HS-5 (cell line): Measurements from ENCODE around the gene KCNG2.

Experiments used
- DNase-seq: peaks from one replicate; pipeline ENCODE4 v3.0.0-alpha.2; 2012; ENCODE audit warnings: low read depth

KCNG2 gene

DNA sequence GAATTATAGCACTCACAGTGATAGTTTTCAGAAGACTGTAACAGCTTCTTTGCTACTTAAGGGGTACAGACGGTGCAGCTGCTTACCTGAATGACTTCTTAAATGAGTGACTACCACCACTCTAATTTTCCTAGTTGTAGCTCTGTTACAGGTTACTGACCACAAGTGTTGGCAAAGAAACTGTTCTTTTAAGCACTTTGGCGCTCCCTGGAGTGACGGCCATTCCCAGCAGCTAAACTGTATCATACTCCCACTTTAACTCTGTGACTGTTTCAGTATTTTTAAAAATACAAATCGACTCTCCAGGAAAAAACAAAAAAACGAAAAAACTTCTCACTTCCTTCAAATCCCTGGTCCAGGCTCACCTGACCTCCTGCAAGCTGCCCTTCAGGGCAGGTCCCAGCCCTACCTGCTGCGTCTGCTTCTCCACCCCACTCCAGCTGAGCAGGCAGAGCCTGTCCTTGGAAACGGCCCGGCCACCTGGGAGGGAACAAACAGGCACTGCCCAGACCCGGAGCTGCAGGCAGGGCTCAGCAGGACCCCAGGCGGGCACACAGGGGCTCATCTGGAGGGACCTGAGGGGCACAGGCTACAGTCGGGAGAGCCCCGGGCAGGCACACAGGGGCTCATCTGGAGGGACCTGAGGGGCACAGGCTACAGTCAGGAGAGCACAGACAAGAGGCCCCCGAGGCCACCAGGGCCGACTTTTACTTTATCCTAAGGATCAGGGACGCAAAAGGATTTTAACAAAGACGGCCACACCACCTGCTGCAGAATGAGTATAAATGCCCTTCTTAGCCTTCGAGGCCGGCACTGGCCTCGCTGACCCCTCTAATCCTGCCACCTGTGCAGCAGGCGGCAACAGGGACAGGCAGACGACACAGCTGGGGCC, 129.2 kb downstream of the KCNG2 start:
- no peak for DNase-seq

DNA sequence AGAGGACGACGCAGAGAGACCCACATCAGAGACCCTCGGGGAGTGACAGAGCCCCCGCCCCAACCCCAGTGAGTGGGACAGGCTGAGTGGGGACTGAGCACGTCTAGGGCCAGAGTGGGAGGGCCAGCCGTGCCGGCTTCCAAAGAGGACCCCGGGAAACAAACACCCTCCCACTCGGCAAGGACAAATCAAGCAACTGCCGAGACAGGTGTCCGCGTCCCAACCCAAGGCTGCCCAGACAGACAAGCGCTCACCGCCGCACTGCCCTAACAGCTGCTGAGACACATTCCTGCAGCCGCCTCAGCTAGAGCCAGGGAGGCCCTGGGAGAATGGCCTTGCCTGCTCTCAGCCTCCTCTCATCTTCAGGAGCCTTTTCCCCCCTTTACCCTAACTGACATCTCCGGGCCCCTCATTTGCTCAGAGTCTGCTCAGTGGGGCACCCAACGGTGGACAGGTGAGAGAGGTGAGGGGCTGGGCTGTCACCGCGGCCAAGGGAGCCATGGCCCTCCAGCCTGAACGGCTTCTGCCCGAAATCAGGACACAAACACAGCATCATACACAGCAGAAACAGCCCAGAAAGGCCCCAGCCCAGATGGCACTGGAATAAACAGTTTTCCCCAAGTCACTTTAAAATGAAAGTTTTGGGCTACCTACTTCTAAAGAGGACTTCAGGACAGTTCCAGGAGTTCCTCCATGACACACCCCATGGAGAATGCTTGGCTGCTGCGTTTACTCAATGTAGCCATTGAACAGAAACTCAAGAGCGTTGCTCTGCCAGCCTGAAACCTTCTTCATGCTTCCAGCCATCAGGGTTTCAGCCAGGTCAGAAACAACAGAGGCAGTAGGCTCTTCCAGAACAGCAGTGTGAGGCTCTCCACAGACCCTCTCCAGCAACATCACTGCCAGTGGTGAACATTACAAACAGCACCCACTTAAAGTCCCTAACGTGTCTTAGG, 130.1 kb downstream of the KCNG2 start:
- DNase-seq, result no peak

DNA sequence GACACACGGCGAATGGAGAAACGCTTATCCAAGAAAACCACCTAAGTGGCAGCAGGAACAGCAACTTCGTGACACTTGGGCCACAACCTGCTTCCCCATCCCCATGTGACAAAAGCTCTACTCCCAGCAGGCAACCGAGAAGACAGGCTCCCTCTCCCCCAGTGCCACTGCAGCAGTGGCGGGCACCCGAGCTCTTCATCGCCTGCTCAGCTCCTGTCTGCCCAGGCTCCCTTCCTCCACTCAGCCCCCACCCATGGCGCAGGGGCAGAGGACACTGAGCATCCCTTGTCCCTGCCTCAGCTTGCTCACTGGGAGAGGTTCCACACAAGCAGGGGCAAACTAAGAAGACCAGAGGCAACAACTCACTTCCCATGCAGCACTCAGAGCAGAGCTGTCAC, 130.8 kb downstream of the KCNG2 start:
- no peak for DNase-seq

DNA sequence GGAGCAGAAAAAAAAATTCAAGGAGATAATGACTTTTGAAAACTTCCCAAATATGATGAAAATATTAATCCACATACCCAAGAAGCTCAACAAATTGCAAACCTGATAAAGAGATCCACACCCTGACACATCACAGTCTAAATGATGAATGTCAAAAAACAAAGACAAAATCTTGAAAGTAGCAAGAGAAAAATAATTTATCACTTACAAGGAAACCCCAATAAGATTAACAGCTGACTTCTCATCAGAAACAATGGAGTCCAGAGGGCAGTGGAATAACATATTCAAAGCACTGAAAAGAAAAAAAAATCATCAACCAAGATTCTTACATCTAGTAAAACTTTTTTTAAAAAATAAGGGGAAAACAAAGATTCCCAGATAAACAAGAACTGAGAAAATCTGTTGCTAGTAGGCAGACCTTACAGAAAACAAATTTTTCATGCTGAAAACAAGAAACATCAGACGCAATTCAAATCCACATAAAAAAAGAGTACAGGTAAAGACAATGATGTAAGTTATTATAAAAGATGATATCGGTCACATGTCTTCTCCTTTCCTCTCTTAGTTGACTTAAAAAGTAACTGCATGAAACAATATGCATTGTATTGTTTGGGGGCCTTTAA, 132.4 kb downstream of the KCNG2 start:
- no peak for DNase-seq

DNA sequence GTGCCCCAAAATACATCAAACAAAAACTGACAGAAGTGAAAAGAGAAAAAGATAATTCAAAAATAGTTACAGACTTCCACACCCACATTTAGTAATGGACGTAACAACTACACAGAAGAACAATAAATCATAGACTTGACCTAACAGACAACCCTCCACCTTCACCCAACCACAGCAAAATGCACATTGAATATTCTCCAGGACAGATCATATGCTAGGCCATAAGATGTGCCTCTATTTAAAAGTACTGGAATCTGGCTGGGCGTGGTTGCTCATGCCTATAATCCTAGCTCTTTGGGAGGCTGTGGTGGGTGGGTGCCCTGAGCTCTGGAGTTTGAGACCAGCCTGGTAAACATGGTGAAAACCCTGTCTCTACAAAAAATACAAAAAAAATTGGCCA, 133.7 kb downstream of the KCNG2 start:
- no peak for DNase-seq

DNA sequence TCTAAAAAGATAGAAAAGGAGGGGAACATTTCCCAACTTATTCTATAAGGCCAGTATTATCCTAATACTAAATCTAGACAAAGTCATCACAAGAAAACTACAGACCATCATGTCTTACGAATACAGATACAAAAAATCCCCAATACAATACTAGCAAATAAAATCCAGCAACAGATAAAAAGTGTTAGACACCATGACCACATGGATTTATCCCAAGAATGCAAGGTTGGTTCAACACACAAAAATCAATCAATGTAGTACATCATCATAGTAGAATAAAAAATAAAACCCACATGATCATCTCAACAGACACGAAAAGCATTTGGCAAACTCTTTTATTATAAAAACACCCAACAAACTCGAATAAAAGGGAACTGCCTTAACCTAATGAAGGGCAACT, 135.2 kb downstream of the KCNG2 start:
- no peak for DNase-seq

DNA sequence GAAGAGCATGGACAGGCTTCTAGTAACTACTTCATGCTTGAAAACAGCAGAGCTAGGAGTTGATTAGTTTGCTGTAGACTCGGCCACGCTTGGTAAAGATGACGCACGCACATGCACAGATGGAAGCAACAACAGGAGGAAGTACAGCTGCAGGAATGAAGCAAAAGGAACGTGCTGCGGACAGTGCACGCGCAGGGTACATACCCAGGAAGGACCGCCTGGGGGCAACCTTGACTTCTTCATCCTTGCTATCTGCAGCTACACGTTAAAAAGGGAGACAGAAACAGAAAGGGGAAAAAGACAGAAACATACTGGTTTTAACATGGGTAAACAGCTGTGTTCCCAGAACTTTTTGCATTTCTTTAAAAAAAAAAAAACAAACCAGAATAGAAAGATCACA, 136.0 kb downstream of the KCNG2 start:
- no peak for DNase-seq

DNA sequence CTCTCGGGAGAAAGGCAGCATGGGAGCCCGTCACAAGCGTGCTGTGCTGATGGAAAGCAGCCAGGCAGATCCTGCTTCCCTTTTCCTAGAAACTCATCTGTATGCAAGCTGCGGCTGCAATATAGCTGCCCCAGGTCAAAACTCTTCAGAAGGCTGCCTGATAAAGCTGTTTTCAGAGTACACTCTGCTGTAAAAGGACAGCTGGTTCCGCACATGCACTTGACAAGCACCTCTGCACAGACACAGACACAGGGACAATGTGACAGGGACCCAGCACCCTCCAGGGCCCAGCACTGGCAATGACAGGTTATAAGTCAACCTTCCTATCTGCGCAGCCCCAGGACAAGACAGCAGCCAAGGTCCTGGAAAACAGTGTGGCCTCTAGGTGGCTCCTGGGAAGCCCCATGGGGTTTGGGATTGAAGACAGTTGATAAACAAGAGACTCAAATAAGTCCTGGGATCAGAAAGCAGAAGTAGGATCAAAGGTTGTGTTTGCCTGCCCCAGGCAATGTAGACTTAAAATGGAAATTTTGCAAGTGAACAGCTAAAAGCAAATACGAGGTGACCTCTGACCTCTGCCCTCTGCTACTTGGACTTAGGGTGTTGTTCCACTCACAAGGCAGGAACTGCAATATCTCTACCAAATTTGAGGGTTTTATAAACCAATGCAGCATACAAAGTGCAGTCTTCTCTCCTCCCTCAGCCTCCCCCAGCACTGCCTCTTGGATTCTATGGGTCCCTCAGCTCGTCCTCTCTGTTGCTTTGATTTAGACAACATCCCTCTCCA, 136.8 kb downstream of the KCNG2 start:
- no peak for DNase-seq

DNA sequence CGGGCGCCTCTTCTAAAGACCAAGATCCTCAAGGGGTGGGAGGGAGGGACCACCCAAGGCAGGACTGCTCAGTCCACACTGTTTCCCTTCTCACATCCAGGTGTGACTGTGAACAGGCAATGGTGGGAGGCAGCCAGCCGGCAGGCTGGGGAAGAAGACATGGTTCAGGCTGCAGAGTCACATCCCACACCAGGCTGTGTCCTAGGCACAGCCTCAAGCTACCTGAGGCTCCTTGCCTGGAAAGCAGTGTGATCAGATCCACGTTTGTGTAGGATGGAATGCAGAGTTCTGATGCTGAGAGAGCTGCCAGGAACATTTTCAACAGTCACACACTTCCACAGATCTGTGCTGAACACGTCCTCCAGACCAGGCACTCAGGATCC, 137.4 kb downstream of the KCNG2 start:
- no peak for DNase-seq

DNA sequence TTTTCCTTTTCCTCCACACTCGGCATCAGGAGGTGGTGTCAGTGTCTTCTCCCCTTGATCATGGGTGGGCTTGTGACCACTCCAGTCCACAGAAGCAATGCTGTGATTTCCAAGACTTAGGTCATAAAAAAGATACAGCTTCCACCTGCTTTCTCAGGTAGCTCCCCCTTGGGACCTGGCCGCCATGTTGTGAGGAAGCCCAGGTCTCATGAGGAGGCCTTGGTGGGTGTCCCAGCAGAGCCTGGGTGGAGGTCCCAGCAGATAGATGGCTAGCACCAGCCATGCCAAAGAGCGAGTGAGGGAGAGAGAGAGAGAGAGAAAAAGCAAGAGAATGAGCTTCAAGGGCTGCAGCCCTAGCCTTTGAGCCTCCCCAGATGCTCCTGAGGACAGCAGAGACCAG, 137.8 kb downstream of the KCNG2 start:
- no peak for DNase-seq

DNA sequence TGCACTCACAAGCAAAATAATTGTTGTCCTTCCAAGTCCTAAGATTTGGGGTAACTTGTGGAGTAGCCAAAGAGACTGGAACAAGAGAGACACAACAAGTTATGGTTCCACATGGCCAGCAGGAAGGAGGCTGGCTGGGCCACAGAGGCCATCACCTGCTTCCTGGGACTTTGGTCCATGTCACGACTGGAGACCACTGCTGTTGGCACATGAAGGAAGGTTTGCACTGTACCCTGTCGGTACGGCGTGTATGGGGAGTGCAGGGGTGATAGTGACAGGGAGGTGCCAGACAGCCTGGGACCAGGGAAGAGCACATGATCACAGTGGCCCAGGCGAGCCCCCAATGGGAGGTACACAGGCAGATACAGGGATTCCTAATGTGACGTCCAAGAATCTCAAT, 138.2 kb downstream of the KCNG2 start:
- DNase-seq, result no peak

DNA sequence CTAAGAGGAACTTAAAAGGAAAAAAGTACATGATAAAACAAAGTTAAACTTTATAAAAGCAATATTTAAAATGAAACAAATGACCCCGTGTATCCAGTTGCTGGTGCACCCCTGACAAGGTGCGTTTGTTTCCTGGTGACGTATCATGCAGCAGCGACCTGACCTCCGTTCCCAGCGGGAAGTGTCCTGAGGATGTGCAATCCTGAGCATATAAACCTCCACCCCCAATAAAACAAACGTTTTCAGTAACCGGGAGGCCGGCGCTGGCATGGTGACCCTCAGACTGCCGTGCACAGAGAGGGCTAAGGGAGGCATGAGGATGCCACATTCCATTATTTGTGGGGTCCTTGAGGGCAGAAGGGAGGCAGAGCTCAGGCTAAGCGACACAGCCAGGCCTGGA, 138.9 kb downstream of the KCNG2 start:
- DNase-seq, result no peak

DNA sequence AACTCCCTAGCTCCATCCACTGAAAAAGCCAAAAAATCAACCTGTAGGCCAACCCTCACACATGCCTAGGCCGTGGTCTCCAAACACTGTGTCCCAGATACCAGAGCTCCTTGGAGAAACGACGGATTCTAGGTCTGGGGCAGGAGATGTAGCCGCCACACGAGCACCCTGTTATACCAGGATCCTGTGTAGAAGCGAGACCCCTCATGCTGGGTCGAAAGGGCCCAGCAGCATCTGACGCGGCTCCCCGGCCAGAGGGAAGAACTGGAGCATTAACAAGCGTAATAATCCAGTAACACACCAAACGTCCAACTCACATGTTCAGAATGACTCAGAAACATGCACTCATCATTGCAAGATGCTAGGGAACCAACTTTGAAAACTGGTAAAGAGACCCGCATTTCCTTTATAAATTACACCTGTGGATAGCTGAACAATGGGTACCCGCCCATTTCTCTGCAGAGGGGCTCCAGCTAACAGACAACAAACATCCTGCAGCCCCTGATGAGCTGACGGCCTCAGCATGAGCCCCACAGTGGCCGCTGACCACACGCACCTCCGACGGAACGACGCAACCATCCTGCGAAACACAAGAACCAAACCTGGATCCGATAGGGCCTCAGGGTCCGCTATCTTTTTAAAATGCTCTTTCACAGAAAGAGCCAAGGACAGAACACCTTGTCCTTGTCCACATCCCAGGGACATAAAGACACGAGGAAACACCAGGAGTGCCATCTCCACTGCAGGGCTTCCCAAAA, 139.5 kb downstream of the KCNG2 start:
- DNase-seq, result no peak

DNA sequence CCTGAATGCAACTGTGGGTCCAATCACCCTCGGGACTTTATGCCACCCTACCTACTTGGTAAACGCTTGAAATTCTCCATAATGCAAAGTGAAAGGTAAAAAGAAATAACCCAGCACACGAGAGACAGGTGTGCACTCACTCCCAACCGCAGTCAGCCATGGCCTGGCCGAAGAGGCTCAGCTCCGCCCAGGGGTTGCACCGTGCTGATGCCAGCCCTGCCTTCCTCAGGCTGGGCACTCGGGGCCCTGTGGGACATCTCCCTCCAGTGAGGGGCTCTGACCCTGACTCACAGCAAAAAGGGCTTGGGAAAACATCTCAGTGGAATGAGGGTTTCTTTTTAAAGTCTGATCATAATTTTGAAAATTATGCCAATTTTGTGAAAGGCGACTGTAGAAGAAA, 140.5 kb downstream of the KCNG2 start:
- no peak for DNase-seq

DNA sequence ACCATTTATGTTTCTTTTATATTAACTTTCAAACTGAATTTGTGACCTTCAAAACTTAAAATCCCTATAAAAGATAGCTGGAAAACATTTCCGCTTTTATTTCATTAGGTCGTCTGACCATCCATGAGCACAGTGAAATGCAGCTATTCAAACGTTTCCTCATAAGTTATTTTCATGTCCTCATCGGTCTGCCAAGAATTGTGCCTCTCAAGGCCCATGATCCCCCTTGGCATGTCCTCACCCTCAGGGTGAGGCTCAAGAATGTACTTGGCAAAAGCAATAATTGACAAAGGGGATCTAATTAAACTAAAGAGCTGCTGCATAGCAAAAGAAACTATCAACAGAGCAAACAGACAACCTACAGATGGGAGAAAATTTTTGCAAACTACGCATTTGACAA, 141.4 kb downstream of the KCNG2 start:
- DNase-seq, result no peak

DNA sequence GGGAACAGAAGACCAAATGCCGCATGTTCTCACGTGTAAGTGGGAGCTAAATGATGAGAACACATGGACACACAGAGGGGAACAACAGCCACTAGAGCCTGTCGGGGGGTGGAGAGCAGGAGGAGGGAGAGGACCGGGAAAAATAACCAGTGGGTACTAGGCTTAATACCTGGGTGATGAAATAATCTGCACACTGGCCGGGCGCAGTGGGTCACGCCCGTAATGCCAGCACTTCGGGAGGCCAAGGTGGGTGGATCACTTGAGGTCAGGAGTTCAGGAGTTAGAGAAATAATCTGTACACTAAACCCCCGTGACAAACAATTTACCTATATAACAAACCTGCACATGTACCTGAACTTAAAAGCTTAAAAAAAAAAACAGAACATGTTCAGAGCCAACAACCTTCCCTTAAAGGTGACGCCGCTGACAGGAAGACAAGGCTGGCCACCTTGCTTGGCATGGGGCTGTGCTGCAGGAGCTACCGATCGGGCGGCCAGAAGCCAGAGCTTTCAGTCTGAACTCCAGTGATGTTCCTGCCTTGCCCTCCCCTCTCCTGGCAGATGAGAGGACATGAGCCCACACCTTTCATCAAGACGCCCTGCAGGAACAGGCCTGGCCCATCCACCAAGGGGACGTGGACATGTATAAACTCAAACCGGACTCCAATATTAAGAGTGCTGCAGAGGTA, 142.5 kb downstream of the KCNG2 start:
- no peak for DNase-seq

DNA sequence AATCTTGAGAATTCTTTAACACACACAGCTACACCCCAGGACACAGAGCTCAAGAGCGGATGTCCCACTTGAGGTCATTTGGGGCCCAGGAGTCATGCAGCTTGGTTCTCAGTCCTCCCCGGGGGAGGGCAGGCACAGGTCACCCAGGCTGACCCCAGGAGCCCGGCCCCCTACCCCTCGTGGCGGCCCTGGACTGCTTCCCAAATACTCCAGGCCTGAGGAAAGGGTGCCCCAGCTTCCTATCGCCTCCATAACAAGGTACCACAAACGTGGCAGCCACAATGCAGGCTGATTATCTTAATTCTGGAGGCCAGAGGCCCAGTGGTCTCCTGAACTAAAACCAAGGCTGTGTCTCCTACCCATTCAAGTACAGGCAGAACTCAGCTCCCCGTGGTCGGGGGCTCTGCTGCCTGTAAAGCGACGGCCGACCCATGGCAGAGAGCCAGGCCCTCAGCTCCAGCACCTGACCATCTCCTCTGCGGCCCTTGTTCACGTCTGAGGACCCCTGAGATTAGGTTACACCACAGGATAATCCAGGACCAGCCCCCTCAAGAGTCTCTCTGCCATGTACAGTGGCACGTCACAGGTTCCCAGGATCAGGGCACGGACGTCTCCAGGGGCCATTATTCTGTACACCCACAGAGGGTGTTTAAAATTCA, 143.2 kb downstream of the KCNG2 start:
- no peak for DNase-seq

DNA sequence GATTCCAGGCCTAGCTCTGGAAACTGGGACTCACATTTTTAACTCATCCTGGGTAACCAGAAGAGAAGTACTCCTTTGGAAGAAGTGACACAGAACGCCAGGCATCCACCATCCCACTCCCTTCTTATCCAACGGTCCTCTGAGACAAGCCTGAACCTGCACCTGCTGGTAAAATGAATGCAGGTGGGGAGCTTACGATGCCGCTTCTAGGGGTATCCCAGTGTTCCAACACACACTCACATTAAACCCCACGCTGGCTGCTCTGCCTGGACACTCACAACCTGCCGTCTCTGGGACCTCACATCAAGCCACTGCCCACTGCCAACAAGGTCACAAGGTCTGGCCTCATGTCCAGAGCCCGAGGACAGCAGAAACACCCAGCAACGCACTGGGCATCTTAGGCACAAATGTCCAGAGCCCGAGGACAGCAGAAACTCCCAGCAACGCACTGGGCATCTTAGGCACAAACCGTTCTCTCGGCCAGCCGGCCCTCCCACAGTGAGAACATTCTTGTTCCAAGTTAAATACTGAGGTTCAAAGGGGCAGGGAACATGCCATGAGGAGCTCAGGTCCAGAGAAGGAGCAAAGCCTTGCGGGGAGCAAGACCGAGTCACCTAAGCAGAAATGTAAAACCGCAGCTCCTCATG, 143.9 kb downstream of the KCNG2 start:
- DNase-seq, result no peak

DNA sequence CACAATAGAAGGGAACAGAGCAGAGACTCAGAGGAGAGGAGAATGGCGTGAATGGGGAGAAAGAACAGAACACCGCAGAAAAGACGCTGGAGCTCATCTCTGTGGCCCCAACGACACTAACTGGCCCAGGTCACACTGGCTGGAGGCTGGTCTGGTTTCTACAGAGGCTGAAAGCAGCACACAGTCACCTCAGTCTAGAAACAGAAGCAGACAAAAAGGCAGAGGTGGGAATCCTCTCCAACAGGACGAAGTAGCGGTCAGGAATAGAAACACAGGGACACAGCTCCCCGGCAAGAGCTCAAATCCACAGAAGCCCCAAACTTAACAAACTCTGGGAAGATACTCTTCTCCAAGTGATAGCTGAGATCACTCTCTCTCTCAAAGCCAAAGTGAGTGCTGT, 144.5 kb downstream of the KCNG2 start:
- DNase-seq, result no peak
